ENCODE results near the gene ATAD5. TPM values are rescaled to one million over a fixed set of nuclear protein-coding genes. Genes with fewer than 3 reads are reported as not detected.

The ATAD5 gene
- total and polyA plus RNA-seq, 2 of the 13 experiments (the other 11 are each of a cell fraction or from before 2014, with no cell fraction given), result 1.8 to 10.7 TPM

DNA sequence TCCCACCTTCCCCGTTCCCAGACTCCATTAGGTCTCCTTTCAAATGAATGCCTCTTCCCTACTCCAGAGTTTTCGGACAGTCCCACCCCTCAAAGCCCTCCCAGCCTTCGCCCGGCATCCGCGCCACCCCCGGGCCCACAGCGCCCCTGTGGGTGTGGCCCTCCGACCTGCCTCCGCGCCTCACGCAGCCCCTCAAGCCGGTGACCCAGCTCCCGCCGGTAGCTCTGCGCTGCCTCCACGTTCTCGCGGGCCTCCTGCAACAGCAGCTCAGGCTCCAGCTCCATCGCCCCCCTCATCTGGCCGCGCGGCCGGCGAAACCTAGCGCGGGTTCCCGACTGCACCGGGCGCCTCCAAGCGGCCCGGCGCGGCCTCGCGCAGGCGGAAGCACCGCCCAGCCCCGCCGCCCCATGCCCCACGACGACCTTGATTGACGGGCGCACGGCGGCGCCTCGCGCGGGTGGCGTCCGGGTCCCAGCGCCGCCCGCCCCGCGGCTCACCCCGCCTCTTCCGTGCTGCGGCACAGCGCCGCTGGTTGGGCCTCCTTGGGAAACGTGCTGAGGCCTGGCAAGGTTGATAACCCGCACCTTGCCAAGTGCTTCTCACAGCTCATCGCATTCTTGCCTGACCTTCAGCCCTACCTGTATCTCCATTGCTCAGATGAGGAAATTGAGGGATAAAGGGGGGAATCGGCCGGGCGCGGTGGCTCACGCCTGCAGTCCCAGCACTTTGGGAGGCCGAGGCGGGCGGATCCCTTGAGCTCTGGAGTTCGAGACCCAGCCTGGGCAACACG lies 7.2 kb upstream of the ATAD5 start, which contains the start of gene CRLF3 (continued):
- TF ChIP-seq ZFP36L2 (CRISPR knock-in tag; IDR thresholded peaks at IDR 0.05), result no peak
- TF ChIP-seq ZNF549 (CRISPR knock-in tag; IDR thresholded peaks at IDR 0.05), result no peak
- no peak for TF ChIP-seq ZBTB3 (CRISPR knock-in tag; IDR thresholded peaks at IDR 0.05; ENCODE audit: borderline replicate concordance, low read depth)
- TF ChIP-seq, protein P1, sequence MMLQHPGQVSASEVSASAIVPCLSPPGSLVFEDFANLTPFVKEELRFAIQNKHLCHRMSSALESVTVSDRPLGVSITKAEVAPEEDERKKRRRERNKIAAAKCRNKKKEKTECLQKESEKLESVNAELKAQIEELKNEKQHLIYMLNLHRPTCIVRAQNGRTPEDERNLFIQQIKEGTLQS (CRISPR knock-in tag; IDR thresholded peaks at IDR 0.05), result 0 out of 2 replicates have a peak, but pooled peaks have one; percentile 24
- TF ChIP-seq ZNF136 (CRISPR knock-in tag; IDR thresholded peaks at IDR 0.05; ENCODE audit: low read depth), result no peak
- TF ChIP-seq ZNF431 (CRISPR knock-in tag; IDR thresholded peaks at IDR 0.05; ENCODE audit: borderline replicate concordance, low read depth), result peak; percentile 99
- TF ChIP-seq ONECUT2 (CRISPR knock-in tag; IDR thresholded peaks at IDR 0.05), result no peak
- no peak for TF ChIP-seq XBP1 (CRISPR knock-in tag; IDR thresholded peaks at IDR 0.05)
- TF ChIP-seq, protein P2, sequence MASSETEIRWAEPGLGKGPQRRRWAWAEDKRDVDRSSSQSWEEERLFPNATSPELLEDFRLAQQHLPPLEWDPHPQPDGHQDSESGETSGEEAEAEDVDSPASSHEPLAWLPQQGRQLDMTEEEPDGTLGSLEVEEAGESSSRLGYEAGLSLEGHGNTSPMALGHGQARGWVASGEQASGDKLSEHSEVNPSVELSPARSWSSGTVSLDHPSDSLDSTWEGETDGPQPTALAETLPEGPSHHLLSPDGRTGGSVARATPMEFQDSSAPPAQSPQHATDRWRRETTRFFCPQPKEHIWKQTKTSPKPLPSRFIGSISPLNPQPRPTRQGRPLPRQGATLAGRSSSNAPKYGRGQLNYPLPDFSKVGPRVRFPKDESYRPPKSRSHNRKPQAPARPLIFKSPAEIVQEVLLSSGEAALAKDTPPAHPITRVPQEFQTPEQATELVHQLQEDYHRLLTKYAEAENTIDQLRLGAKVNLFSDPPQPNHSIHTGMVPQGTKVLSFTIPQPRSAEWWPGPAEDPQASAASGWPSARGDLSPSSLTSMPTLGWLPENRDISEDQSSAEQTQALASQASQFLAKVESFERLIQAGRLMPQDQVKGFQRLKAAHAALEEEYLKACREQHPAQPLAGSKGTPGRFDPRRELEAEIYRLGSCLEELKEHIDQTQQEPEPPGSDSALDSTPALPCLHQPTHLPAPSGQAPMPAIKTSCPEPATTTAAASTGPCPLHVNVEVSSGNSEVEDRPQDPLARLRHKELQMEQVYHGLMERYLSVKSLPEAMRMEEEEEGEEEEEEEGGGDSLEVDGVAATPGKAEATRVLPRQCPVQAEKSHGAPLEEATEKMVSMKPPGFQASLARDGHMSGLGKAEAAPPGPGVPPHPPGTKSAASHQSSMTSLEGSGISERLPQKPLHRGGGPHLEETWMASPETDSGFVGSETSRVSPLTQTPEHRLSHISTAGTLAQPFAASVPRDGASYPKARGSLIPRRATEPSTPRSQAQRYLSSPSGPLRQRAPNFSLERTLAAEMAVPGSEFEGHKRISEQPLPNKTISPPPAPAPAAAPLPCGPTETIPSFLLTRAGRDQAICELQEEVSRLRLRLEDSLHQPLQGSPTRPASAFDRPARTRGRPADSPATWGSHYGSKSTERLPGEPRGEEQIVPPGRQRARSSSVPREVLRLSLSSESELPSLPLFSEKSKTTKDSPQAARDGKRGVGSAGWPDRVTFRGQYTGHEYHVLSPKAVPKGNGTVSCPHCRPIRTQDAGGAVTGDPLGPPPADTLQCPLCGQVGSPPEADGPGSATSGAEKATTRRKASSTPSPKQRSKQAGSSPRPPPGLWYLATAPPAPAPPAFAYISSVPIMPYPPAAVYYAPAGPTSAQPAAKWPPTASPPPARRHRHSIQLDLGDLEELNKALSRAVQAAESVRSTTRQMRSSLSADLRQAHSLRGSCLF (CRISPR knock-in tag; IDR thresholded peaks at IDR 0.05; ENCODE audit: borderline replicate concordance), result no peak
- TF ChIP-seq, protein P3, sequence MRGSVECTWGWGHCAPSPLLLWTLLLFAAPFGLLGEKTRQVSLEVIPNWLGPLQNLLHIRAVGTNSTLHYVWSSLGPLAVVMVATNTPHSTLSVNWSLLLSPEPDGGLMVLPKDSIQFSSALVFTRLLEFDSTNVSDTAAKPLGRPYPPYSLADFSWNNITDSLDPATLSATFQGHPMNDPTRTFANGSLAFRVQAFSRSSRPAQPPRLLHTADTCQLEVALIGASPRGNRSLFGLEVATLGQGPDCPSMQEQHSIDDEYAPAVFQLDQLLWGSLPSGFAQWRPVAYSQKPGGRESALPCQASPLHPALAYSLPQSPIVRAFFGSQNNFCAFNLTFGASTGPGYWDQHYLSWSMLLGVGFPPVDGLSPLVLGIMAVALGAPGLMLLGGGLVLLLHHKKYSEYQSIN (CRISPR knock-in tag; IDR thresholded peaks at IDR 0.05; ENCODE audit: borderline replicate concordance), result no peak
- TF ChIP-seq SRSF4 (IDR thresholded peaks at IDR 0.05; ENCODE audit: low read depth, low read length, poor library complexity, severe bottlenecking), result no peak
- TF ChIP-seq NCOA1 (CRISPR knock-in tag; IDR thresholded peaks at IDR 0.05), result no peak
- TF ChIP-seq ZKSCAN8 (CRISPR knock-in tag; IDR thresholded peaks at IDR 0.05; ENCODE audit: borderline replicate concordance), result no peak
- TF ChIP-seq, protein P4, sequence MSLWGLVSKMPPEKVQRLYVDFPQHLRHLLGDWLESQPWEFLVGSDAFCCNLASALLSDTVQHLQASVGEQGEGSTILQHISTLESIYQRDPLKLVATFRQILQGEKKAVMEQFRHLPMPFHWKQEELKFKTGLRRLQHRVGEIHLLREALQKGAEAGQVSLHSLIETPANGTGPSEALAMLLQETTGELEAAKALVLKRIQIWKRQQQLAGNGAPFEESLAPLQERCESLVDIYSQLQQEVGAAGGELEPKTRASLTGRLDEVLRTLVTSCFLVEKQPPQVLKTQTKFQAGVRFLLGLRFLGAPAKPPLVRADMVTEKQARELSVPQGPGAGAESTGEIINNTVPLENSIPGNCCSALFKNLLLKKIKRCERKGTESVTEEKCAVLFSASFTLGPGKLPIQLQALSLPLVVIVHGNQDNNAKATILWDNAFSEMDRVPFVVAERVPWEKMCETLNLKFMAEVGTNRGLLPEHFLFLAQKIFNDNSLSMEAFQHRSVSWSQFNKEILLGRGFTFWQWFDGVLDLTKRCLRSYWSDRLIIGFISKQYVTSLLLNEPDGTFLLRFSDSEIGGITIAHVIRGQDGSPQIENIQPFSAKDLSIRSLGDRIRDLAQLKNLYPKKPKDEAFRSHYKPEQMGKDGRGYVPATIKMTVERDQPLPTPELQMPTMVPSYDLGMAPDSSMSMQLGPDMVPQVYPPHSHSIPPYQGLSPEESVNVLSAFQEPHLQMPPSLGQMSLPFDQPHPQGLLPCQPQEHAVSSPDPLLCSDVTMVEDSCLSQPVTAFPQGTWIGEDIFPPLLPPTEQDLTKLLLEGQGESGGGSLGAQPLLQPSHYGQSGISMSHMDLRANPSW (CRISPR knock-in tag; IDR thresholded peaks at IDR 0.05; ENCODE audit: borderline replicate concordance), result no peak
- TF ChIP-seq TBX3 (IDR thresholded peaks at IDR 0.05; ENCODE audit: borderline replicate concordance), result no peak
- TF ChIP-seq PHF8 (CRISPR knock-in tag; IDR thresholded peaks at IDR 0.05), result peak; percentile 89
- no peak for TF ChIP-seq SP1 (IDR thresholded peaks at IDR 0.05)
- 0 out of 2 replicates have a peak, but pooled peaks have one; percentile 16 for TF ChIP-seq SP1 (CRISPR knock-in tag; IDR thresholded peaks at IDR 0.05)
- TF ChIP-seq FOXK2 (IDR thresholded peaks at IDR 0.05), result no peak
- TF ChIP-seq RORA (CRISPR knock-in tag; IDR thresholded peaks at IDR 0.05), result no peak
- TF ChIP-seq ARNTL (CRISPR knock-in tag; IDR thresholded peaks at IDR 0.05), result peak; percentile 73

Data from HepG2 (cell line).